IMR-90 (cell line): ENCODE results near the gene ALOX12B. TPM values are rescaled to one million over a fixed set of nuclear protein-coding genes. Genes with fewer than 3 reads are reported as not detected.

Experiments
- ATAC-seq: fragments of 200-7000 bp; cut with Tn5 transposase; 2 replicates; pipeline ENCODE4 v1.9.1; 2020; ENCODE audit warnings: low read depth, mild to moderate bottlenecking, moderate library complexity
- BruUV-seq: library from RNA; stranded (reverse); fragments of 400-500 nt; replicated peaks from 2 replicates; lab custom pipeline; 2021; lab: Mats Ljungman, UMichigan
- CTCF ChIA-PET: fragments of 300-600 bp; formaldehyde crosslinking; extraction: SDS; loops from one replicate; lab custom pipeline; 2021; ENCODE audit warnings: antibody characterized with exemption; lab: Yijun Ruan, JAX
- POLR2A ChIA-PET: fragments of 300-600 bp; sonication (Branson Sonifier 250); formaldehyde crosslinking; loops from one replicate; lab custom pipeline; 2022; ENCODE audit warnings: antibody characterized with exemption; ENCODE audit not compliant: unreplicated experiment; lab: Charles Lee
- DNase-seq: peaks from one replicate; pipeline ENCODE4 v3.0.0; 2013
- H2AFZ ChIP-seq: replicated peaks from 2 replicates; pipeline ENCODE3; 2013; ENCODE audit warnings: low read length, mild to moderate bottlenecking; ENCODE audit not compliant: poor library complexity
- H2AK5ac ChIP-seq: 2 replicates; pipeline ENCODE4 v1.6.1; 2013; ENCODE audit warnings: low read depth, low read length, inconsistent platforms
- H2AK9ac ChIP-seq: replicated peaks from 2 replicates; pipeline ENCODE3; 2013; ENCODE audit warnings: mild to moderate bottlenecking, low read depth, low read length, moderate library complexity; ENCODE audit not compliant: poor library complexity
- H2BK120ac ChIP-seq: 2 replicates; pipeline ENCODE4 v1.6.1; 2013; ENCODE audit warnings: low read depth, low read length, inconsistent platforms
- H2BK15ac ChIP-seq: 3 replicates; pipeline ENCODE4 v1.6.1; 2013; ENCODE audit warnings: low read depth, low read length, inconsistent platforms
- H2BK20ac ChIP-seq: 2 replicates; pipeline ENCODE4 v1.6.1; 2013; ENCODE audit warnings: low read depth, mild to moderate bottlenecking, inconsistent platforms, low read length, moderate library complexity
- H2BK5ac ChIP-seq: 2 replicates; pipeline ENCODE4 v1.6.1; 2013; ENCODE audit warnings: mild to moderate bottlenecking, low read depth, low read length, inconsistent platforms; ENCODE audit not compliant: poor library complexity, severe bottlenecking
- H3K14ac ChIP-seq: replicated peaks from 2 replicates; pipeline ENCODE4 v1.6.1; 2013; ENCODE audit warnings: low read depth, low read length, inconsistent platforms
- H3K18ac ChIP-seq: 2 replicates; pipeline ENCODE4 v1.6.1; 2013; ENCODE audit warnings: low read depth, low read length, control low read depth
- H3K23ac ChIP-seq: 2 replicates; pipeline ENCODE4 v1.6.1; 2013; ENCODE audit warnings: low read depth, low read length, inconsistent platforms
- H3K27ac ChIP-seq: 2 replicates; pipeline ENCODE4 v1.5.1; 2013; ENCODE audit warnings: mild to moderate bottlenecking, control low read depth, low read length; ENCODE audit not compliant: insufficient read depth
- H3K27me3 ChIP-seq: 2 replicates; pipeline ENCODE4 v1.6.1; 2013; ENCODE audit warnings: low read length; ENCODE audit not compliant: control insufficient read depth, insufficient read depth
- H3K36me3 ChIP-seq: 2 replicates; pipeline ENCODE4 v1.6.1; 2013; ENCODE audit warnings: low read length, mixed read lengths; ENCODE audit not compliant: control insufficient read depth, insufficient read depth
- H3K4ac ChIP-seq: 2 replicates; pipeline ENCODE4 v1.6.1; 2013; ENCODE audit warnings: low read depth, low read length, inconsistent platforms
- H3K4me1 ChIP-seq: 2 replicates; pipeline ENCODE4 v1.6.1; 2013; ENCODE audit warnings: low read length, mixed read lengths; ENCODE audit not compliant: control insufficient read depth, insufficient read depth
- H3K4me2 ChIP-seq: 2 replicates; pipeline ENCODE4 v1.6.1; 2013; ENCODE audit warnings: low read depth, mild to moderate bottlenecking, control low read depth, low read length, moderate library complexity
- H3K4me3 ChIP-seq: 2 replicates; pipeline ENCODE4 v1.5.1; 2013; ENCODE audit warnings: low read depth, mild to moderate bottlenecking, control low read depth, low read length, moderate library complexity; ENCODE audit not compliant: insufficient read depth
- H3K56ac ChIP-seq: 2 replicates; pipeline ENCODE4 v1.6.1; 2013; ENCODE audit warnings: low read length, inconsistent platforms; ENCODE audit not compliant: insufficient read depth; ENCODE audit errors: extremely low read depth
- H3K79me1 ChIP-seq, 2 experiments: 2 replicates each; pipeline ENCODE4 v1.6.1; 2013; ENCODE audit warnings: low read length in 2 of 2, inconsistent platforms in 1 of 2, low read depth in 1 of 2
- H3K9ac ChIP-seq: 2 replicates; pipeline ENCODE4 v1.6.1; 2013; ENCODE audit warnings: low read depth, low read length, control low read depth
- H3K9me1 ChIP-seq: 2 replicates; pipeline ENCODE4 v1.6.1; 2013; ENCODE audit warnings: low read length, inconsistent platforms; ENCODE audit not compliant: insufficient read depth
- H3K9me3 ChIP-seq: 2 replicates; pipeline ENCODE4 v1.6.1; 2013; ENCODE audit warnings: low read length; ENCODE audit not compliant: control insufficient read depth, insufficient read depth
- H4K20me1 ChIP-seq: 2 replicates; pipeline ENCODE4 v1.6.1; 2013; ENCODE audit warnings: low read length, inconsistent platforms; ENCODE audit not compliant: insufficient read depth
- H4K5ac ChIP-seq: 2 replicates; pipeline ENCODE4 v1.6.1; 2013; ENCODE audit warnings: mild to moderate bottlenecking, low read depth, low read length, control low read depth
- H4K8ac ChIP-seq, 2 experiments: 2 replicates each; pipeline ENCODE4 v1.6.1; 2013; ENCODE audit warnings: low read depth in 2 of 2, low read length in 2 of 2, control low read depth in 1 of 2, inconsistent platforms in 1 of 2
- H4K91ac ChIP-seq: 2 replicates; pipeline ENCODE4 v1.6.1; 2013; ENCODE audit warnings: low read depth, low read length, inconsistent platforms; ENCODE audit not compliant: insufficient read depth
- BHLHE40 ChIP-seq: fragments of 150-350 bp; IDR thresholded peaks from 2 replicates; pipeline ENCODE4 v1.6.1; 2016; ENCODE audit warnings: mild to moderate bottlenecking, low read depth, low read length
- CEBPB ChIP-seq: IDR thresholded peaks from 2 replicates; pipeline ENCODE4 v1.6.1; 2012; ENCODE audit warnings: low read depth, low read length, improper control_type of control experiment
- FOS ChIP-seq: fragments of 150-350 bp; IDR thresholded peaks from 2 replicates; pipeline ENCODE4 v1.6.1; 2016; ENCODE audit warnings: low read depth, low read length
- MAFK ChIP-seq: IDR thresholded peaks from 2 replicates; pipeline ENCODE4 v1.6.1; 2012; ENCODE audit warnings: low read depth, low read length, improper control_type of control experiment
- MAZ ChIP-seq: IDR thresholded peaks from 2 replicates; pipeline ENCODE4 v1.6.1; 2012; ENCODE audit warnings: low read depth, mild to moderate bottlenecking, low read length, improper control_type of control experiment, moderate library complexity, borderline replicate concordance
- MXI1 ChIP-seq: IDR thresholded peaks from 2 replicates; pipeline ENCODE4 v1.6.1; 2012; ENCODE audit warnings: low read depth, mild to moderate bottlenecking, low read length, moderate library complexity, borderline replicate concordance
- NFE2L2 ChIP-seq: fragments of 150-350 bp; IDR thresholded peaks from 2 replicates; pipeline ENCODE4 v1.6.1; 2016; ENCODE audit warnings: low read depth, mild to moderate bottlenecking, low read length
- POLR2A ChIP-seq: IDR thresholded peaks from 2 replicates; pipeline ENCODE4 v1.6.1; 2012; ENCODE audit warnings: mild to moderate bottlenecking, low read depth, low read length
- RAD21 ChIP-seq: IDR thresholded peaks from 2 replicates; pipeline ENCODE4 v1.6.1; 2012; ENCODE audit warnings: low read length, improper control_type of control experiment
- RCOR1 ChIP-seq: IDR thresholded peaks from 2 replicates; pipeline ENCODE4 v1.6.1; 2012; ENCODE audit warnings: mild to moderate bottlenecking, low read length, improper control_type of control experiment; ENCODE audit not compliant: insufficient replicate concordance
- RFX5 ChIP-seq: IDR thresholded peaks from 2 replicates; pipeline ENCODE4 v1.8.0; 2012; ENCODE audit warnings: low read depth, mild to moderate bottlenecking, low read length, moderate library complexity
- SMC3 ChIP-seq: fragments of 150-350 bp; IDR thresholded peaks from 2 replicates; pipeline ENCODE4 v1.6.1; 2016; ENCODE audit warnings: low read depth, mild to moderate bottlenecking, antibody characterized with exemption, low read length, moderate library complexity
- WGBS, 2 experiments: methylation state at CpG; one replicate each; pipeline versions ENCODE4 v1.1.5 to v1.1.7; 2013; ENCODE audit warnings: missing lambda C conversion rate in 2 of 2; ENCODE audit not compliant: insufficient read length in 1 of 2; ENCODE audit errors: extremely low coverage in 2 of 2; 5-methylcytosine and 5-hydroxymethylcytosine counted together
- dilution Hi-C: fragments of 300-500 bp; cut with HindIII; formaldehyde crosslinking; loops from one replicate; pipeline ENCODE4 v1.14.3; 2018; ENCODE audit warnings: low sequenced_read_pairs; ENCODE audit not compliant: unreplicated experiment
- in situ Hi-C: fragments of 300-500 bp; cut with MboI; formaldehyde crosslinking; loops from 3 replicates; pipeline ENCODE4 v1.14.3; 2019; ENCODE audit warnings: low sequenced_read_pairs, inconsistent platforms, mixed read lengths
- intact Hi-C: fragments of 100-400 bp; cut with micrococcal nuclease; formaldehyde crosslinking; loops from 2 replicates; pipeline ENCODE4 v1.10.0; 2022
- polyA plus RNA-seq, 3 experiments: library from polyadenylated mRNA; depleted of rRNA; stranded (reverse); fragments of >200 nt; gene quantifications; 2 replicates each; pipeline ENCODE4 v1.2.3, GENCODE V29; 2012; ENCODE audit warnings: low replicate concordance in 1 of 3
- total RNA-seq: library from RNA; depleted of rRNA; stranded (reverse); fragments of >200 nt; gene quantifications from 2 replicates; pipeline ENCODE4 v1.2.3, GENCODE V29; 2012
- TF ChIP-seq, protein P1 (sequence below): fragments of 150-350 bp; IDR thresholded peaks from 2 replicates; pipeline ENCODE4 v1.6.1; 2017; ENCODE audit warnings: mild to moderate bottlenecking, antibody characterized with exemption, low read length, low read depth
- TF ChIP-seq, protein P2 (sequence below): fragments of 150-350 bp; IDR thresholded peaks from 2 replicates; pipeline ENCODE4 v1.6.1; 2016; ENCODE audit warnings: low read depth, mild to moderate bottlenecking, low read length, moderate library complexity, borderline replicate concordance

Gene ALOX12B
- total and polyA plus RNA-seq, 2 of the 4 experiments (the other 2 are of a cell fraction), result not detected

DNA sequence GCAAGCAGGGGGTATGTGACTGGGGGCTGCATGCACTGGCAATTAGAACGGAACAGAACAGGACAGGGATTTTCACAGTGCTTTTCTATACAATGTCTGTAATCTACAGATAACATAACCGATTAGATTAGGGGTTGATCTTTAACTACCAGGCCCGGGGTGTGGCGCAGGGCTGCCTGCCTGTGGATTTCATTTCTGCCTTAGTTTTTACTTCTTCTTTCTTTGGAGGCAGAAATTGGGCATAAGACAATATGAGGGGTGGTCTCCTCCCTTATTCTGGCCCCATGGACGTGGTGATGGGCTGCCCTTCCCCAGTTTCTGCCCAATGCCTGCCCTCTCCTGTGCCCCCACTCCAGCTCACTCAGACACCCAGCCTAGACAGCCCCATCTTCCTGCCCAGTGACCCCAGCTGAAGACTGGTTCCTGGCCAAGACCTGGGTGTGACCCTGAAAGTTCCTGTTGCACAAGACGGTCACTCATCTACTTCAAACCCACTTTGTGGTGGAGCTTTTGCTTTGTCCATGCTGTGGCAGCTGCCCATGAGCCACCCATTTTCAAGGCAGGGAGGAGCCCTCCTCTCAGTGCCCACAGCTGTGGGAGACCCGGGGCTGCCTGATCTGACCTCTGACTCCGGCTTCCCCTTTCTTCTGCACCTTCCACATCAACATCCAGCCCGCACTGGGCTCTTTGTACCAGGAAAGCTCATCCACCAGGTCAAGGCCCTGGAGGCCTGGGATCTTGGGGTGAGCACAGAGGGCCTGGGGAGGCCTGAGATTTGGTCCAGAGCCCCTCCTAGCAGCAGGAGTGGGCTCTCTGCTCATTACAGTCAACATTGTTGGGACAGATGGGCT lies 18.6 kb downstream of the ALOX12B start:
- Histone ChIP-seq H3K18ac (no peak overlapping the region), H2AFZ (no peak overlapping the region), H4K8ac (no peak overlapping the region), H3K36me3 (no peaks in the 10 kb centered on the region), H3K27me3 (peaks cover 79% of the 10 kb centered on the region), H3K14ac (no peak overlapping the region), H3K79me1 (no peaks in the 10 kb centered on the region), H3K9ac (no peak overlapping the region), H3K4me1 (no peaks in the 10 kb centered on the region), H2BK120ac (no peak overlapping the region), H4K91ac (no peak overlapping the region), H3K4me3 (no peak overlapping the region), H2AK9ac (no peak overlapping the region), H3K4ac (no peak overlapping the region), H3K9me3 (no peaks in the 10 kb centered on the region), H2BK20ac (no peak overlapping the region), H3K9me1 (no peaks in the 10 kb centered on the region), H3K56ac (no peak overlapping the region), H4K5ac (no peak overlapping the region), H4K20me1 (no peaks in the 10 kb centered on the region), H2AK5ac (no peak overlapping the region), H2BK15ac (no peak overlapping the region), H3K4me2 (no peak overlapping the region), H3K23ac (no peak overlapping the region), H2BK5ac (no peak overlapping the region), H3K27ac (no peak overlapping the region)
- WGBS, 2 experiments, result no CpG with 5 or more reads among the region's 9 CpGs
- intact Hi-C loops (loop anchor here (10.0 kb wide), 1 partner anchor 716 kb away; no protein-coding TSS in a partner anchor), dilution Hi-C loops (no loop called here), in situ Hi-C loops (no loop called here)
- no peak for ATAC-seq
- POLR2A ChIA-PET, result no interaction called here
- TF ChIP-seq SMC3 (no peak), RCOR1 (no peak), MAZ (no peak), FOS (no peak), MXI1 (no peak), MAFK (no peak), RFX5 (no peak), NFE2L2 (no peak), CEBPB (no peak), BHLHE40 (no peak), RAD21 (no peak), POLR2A (no peak)
- TF ChIP-seq, protein P1, sequence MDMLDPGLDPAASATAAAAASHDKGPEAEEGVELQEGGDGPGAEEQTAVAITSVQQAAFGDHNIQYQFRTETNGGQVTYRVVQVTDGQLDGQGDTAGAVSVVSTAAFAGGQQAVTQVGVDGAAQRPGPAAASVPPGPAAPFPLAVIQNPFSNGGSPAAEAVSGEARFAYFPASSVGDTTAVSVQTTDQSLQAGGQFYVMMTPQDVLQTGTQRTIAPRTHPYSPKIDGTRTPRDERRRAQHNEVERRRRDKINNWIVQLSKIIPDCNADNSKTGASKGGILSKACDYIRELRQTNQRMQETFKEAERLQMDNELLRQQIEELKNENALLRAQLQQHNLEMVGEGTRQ, result no peak
- TF ChIP-seq, protein P2, sequence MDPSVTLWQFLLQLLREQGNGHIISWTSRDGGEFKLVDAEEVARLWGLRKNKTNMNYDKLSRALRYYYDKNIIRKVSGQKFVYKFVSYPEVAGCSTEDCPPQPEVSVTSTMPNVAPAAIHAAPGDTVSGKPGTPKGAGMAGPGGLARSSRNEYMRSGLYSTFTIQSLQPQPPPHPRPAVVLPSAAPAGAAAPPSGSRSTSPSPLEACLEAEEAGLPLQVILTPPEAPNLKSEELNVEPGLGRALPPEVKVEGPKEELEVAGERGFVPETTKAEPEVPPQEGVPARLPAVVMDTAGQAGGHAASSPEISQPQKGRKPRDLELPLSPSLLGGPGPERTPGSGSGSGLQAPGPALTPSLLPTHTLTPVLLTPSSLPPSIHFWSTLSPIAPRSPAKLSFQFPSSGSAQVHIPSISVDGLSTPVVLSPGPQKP, result no peak
- CTCF ChIA-PET, result interaction anchor here (0.8 to 1.6 kb wide), 2 partner anchors 12 to 88 kb away, joined by 3 to 6 read pairs; no protein-coding TSS in a partner anchor
- no peak for DNase-seq
- BruUV-seq, result no TSS peak
